ENCODE results near the gene CES1. TPM values are rescaled to one million over a fixed set of nuclear protein-coding genes. Genes with fewer than 3 reads are reported as not detected.

The CES1 gene
- total RNA-seq, 1 experiment from 2014 or later, result 4.8 TPM

Other genes with a start within 250 kb of the CES1 start
- not detected in 2 replicates for gene SLC6A2, start 177.1 kb downstream of the CES1 start, total RNA-seq (2014; rRNA removed; shearing (Covaris generic))
- gene CES5A, start 42.3 kb upstream of the CES1 start, total RNA-seq (2014; rRNA removed; shearing (Covaris generic)), result not detected in 2 replicates